HG02588 (cell line): ENCODE data around the gene POGLUT3.

Experiments used
- ATAC-seq: cut with Tn5 transposase; IDR thresholded peaks from one replicate; pipeline ENCODE4 v1.9.1; 2021; ENCODE audit warnings: mild to moderate bottlenecking, moderate library complexity; ENCODE audit not compliant: unreplicated experiment

The POGLUT3 gene

DNA sequence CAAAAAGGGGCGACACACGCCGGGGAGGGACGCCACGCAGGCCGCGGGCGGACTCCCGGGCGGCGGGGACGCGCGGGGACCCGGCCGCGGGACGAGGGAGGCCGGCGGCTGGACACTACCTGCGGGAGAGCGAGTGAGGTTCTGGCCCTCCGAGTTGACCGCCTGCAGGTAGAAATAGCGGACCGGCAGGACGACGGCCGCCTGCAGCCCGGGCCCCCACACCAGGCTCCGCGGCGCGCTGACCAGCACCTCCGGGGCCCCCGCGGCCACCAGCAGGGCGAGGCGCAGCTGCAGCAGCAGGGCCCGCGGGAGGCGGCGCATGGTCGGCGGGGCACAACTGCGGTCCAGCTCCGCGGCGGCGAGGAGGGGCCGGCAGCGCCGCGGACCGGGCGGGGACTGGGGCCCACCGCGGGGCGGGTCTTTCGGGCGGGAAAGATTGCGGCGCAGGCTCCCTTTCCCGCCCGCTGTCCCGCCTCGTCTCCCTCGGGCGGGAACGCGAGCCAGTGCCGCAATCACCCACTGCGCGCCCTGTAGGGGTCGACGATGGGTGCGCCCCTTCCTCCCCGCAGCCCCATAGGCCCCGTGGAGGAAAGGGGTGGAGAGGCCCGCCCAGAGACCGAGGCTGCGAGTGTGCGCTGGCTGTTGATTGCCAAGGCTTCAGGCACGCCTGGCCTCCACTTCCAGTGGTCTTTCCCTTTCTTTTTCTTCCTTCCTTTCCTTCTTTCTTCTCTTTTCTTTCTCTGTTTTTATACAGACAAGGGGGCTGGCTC lies at the start of gene POGLUT3:
TSS of gene POGLUT3 (minus strand) at position 339 of the 770 bp plus-strand sequence. CDS start at position 321, 18 bp downstream.
- peak; percentile 61 for ATAC-seq

DNA sequence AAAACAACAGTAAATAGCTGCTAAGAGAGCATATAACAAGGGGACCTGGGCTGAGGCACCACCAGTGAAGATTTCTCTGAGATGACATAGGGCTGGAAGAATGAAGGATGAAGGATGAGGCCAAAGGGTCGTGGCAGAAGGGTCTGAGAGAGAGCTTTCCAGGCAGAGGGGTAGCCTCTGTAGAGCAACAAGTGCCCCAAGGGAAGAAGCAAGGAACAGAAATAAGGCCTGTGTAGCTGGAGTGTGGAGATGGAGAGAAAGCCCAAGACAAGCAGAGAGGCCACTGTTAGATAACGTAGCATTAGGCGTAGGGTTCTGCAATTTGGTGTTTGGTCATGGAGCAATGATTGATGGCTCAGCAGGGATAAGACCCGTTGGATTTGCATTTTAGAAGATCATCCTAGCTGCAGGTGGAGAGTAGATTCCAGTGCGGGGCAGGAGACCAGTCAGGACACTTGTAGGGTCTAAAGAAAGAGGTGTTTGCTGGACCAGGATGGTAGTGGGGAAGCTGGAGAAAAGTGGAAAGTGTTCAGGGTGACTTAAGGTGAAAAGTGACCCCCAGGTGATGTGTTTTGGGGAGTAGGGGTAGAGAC lies 47.8 kb upstream of the POGLUT3 start:
- ATAC-seq = no peak

DNA sequence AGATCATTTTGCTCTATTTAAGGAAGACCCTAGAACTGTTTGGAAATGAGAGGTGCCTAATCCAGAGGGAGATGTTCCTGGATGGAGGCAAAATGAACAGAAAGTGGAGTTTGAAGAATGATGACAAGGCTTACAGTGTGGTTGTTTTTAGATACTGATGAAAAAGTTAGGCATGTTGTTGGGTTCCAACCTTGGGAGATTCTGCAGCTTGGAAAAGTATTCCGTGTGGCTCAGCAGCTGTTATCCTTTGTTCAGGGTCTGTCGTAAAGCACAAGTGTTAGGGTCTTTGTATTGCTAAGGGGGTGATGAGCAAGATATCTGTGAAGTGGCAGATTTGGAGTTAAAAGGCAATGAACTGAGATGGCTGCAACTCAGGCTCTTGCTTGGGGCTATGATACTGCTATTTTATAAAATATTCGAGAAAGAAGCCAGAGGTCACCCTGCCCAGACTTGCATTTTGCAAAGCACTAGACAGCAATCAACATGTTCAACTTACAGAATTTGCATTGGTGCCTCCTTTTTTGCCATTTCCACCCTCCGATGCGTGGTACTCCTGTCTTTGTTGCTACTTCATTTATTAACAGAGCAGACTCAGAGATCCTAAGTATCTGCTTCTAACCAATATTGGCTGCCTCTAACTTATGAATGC lies 45.3 kb upstream of the POGLUT3 start:
- ATAC-seq = no peak

- ATAC-seq = no peak
These were observed 43.3 kb upstream of the POGLUT3 start for GRCh38 chr11:108541531-108541930.

- ATAC-seq = no peak
These were observed 40.3 kb upstream of the POGLUT3 start for GRCh38 chr11:108538502-108538901.

GRCh38 chr11:108538022-108538424 lies 39.8 kb upstream of the POGLUT3 start:
- ATAC-seq = no peak

- no peak for ATAC-seq
These were observed 38.6 kb upstream of the POGLUT3 start for GRCh38 chr11:108536783-108537182.

DNA sequence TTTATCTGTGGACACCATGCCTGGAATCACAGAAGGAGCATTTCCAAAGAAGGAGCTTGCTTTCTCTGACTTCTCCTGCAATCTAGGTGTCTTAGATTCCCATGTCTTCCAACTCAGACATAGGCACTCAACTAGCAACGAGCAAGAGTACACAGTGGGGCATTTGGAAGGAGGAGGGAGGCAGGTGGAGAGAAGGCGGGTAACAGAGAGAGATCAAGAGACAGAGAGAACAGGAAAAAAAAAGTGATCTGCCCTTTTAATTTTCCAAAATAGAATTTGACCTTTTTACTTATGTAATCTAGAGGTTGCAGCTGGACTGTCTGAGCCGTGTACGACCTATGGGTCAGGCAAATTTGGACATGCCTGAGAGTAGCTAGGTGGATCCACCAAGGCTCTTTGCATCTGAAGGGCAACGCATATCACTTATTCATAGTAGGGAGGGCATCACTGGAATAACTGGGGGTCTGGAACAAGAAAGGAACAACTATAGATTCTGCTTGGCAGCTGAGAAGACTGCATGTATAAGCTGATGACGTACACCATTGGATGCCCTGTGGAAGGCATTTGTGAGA lies 37.3 kb upstream of the POGLUT3 start:
- ATAC-seq = no peak

DNA sequence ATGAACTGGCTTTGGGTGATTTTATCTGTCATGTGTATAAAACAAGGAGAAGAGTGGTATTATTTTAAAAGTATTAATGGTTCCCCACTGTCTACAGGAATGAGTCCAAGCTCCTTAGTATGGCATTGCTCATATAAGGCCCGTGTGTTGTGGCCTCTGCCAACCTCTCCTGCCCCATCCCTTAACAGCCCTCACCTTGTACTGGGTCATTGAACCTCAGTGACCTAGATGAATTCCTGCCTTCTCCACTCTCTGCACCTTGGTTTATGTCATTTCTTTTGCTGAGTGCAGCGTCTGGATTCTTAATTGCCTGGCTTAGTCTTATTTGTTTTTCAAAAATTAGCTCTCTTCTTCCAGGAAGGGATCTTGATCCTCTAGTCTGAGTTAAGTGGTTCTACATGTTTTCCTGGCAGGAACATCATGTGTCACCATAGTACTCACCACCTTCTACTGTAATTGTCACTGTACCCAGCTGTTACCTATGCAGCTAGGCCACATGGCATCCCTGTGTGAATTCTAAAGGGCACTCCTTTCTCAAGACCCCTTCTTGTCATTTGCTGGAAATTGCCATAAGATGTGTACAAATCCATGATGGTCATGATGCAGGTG lies 36.2 kb upstream of the POGLUT3 start:
- no peak for ATAC-seq

DNA sequence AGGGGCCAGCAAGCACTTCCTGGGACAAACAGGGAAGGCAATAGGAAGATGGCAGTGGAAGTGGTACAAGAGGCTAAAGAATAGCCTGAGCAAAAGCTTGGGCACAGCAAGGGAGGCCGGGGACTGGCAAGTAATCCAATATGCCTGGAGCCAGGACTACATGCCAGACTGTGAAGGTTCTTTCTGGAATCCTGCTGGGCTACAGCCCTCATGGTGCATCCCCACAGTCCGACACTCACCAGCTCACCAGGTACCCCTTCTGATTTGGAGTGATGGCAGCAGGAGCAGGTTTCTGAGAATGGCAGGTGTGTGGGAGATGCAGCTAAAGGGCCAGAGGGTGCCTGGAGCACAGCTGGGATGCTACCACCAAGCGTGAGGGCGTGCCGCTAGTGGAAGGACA lies 32.2 kb upstream of the POGLUT3 start:
- ATAC-seq = no peak

DNA sequence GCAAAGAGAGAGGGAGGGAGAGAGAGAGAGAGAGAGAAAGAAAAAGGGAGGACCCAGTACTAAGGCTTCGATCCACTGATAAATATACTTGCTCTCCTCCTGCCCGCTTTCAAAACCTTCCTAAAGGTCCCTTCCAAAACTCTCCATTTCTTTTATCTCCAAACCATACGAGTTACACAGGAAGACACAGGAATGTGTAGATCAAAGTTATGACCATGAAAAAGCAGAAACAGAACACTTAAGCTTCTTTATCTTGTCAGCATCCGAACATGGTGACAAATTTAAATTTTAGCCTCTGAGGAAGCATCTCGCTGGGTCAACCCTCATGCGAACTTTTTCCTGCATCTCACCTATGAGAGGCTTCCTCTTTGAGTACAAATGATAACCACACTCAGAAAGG lies 29.2 kb upstream of the POGLUT3 start:
- no peak for ATAC-seq

- no peak for ATAC-seq
These were observed 27.0 kb upstream of the POGLUT3 start for GRCh38 chr11:108525161-108525560.

GRCh38 chr11:108524422-108524821 lies 26.2 kb upstream of the POGLUT3 start:
- no peak for ATAC-seq

GRCh38 chr11:108522318-108522717 lies 24.1 kb upstream of the POGLUT3 start:
- no peak for ATAC-seq

GRCh38 chr11:108518581-108518980 lies 20.4 kb upstream of the POGLUT3 start:
- no peak for ATAC-seq

- ATAC-seq = no peak
These were observed 17.9 kb upstream of the POGLUT3 start for GRCh38 chr11:108516125-108516524.

- no peak for ATAC-seq
These were observed 14.5 kb upstream of the POGLUT3 start for GRCh38 chr11:108512708-108513107.

- no peak for ATAC-seq
These were observed 13.8 kb upstream of the POGLUT3 start for GRCh38 chr11:108511851-108512474.

GRCh38 chr11:108508653-108509593 lies 10.7 kb upstream of the POGLUT3 start:
- ATAC-seq = no peak

GRCh38 chr11:108501396-108501795 lies 3.2 kb upstream of the POGLUT3 start:
- no peak for ATAC-seq
